GM12891 (cell line): ENCODE results near the gene NETO2.
"Not testable (repeated sequence)": the region's sequence is repeated elsewhere in the genome, so short reads cannot be mapped to it uniquely, and the experiment has no call there.

Source experiments
- DNase-seq: peaks from one replicate; pipeline ENCODE4 v3.0.0; 2011; ENCODE audit warnings: low spot score; ENCODE audit not compliant: insufficient read length
- FAIRE-seq: peaks from 2 replicates; lab custom pipeline; 2011; peaks lifted over from hg19 to GRCh38; lab: Jason Lieb, UNC
- PAX5 ChIP-seq: IDR thresholded peaks from 2 replicates; pipeline ENCODE4 v1.6.1; 2011; ENCODE audit warnings: low read length, moderate library complexity, mild to moderate bottlenecking; ENCODE audit not compliant: insufficient read depth, severe bottlenecking
- POLR2A ChIP-seq: IDR thresholded peaks from 2 replicates; pipeline ENCODE4 v1.6.1; 2011; ENCODE audit warnings: low read depth, low read length, control low read depth
- POLR2AphosphoS5 ChIP-seq: IDR thresholded peaks from 2 replicates; pipeline ENCODE4 v1.6.1; 2011; ENCODE audit warnings: low read depth, low read length, control low read depth
- POU2F2 ChIP-seq: IDR thresholded peaks from 2 replicates; pipeline ENCODE4 v1.6.1; 2011; ENCODE audit warnings: low read depth, mild to moderate bottlenecking, control low read depth, low read length, moderate library complexity
- SPI1 ChIP-seq: IDR thresholded peaks from 2 replicates; pipeline ENCODE4 v1.6.1; 2011; ENCODE audit warnings: low read depth, low read length, control low read depth
- TAF1 ChIP-seq: IDR thresholded peaks from 2 replicates; pipeline ENCODE4 v1.6.1; 2011; ENCODE audit warnings: low read depth, low read length, control low read depth

NETO2 gene

GRCh38 chr16:47150067-47150466 lies 6.3 kb upstream of the NETO2 start:
- no peak for FAIRE-seq
- no peak for DNase-seq
- TF ChIP-seq TAF1, result no peak
- TF ChIP-seq POLR2AphosphoS5, result no peak
- no peak for TF ChIP-seq PAX5
- no peak for TF ChIP-seq POLR2A
- TF ChIP-seq POU2F2, result no peak
- TF ChIP-seq SPI1, result no peak

GRCh38 chr16:47144559-47144877 lies 773 bp upstream of the NETO2 start:
- TF ChIP-seq POU2F2, result no peak
- no peak for TF ChIP-seq POLR2A
- no peak for TF ChIP-seq POLR2AphosphoS5
- no peak for TF ChIP-seq SPI1
- no peak for DNase-seq
- no peak for FAIRE-seq

GRCh38 chr16:47142821-47143676 lies 696 bp downstream of the NETO2 start:
- DNase-seq, result peak; percentile 74
- TF ChIP-seq TAF1, result no peak
- TF ChIP-seq SPI1, result no peak
- no peak for TF ChIP-seq PAX5
- no peak for TF ChIP-seq POLR2A
- no peak; the same call in 1 of the 2 replicates for TF ChIP-seq POLR2AphosphoS5
- TF ChIP-seq POU2F2, result no peak
- FAIRE-seq, result no peak

- FAIRE-seq, result no peak
- peak; percentile 19 for DNase-seq
- TF ChIP-seq PAX5, result no peak
- TF ChIP-seq POLR2AphosphoS5, result no peak
- peak; percentile 91 for TF ChIP-seq SPI1
- TF ChIP-seq POU2F2, result no peak
- TF ChIP-seq TAF1, result no peak
These were observed 1.3 kb downstream of the NETO2 start for GRCh38 chr16:47142486-47142820.

- FAIRE-seq (peak; percentile 97), DNase-seq (peak; percentile 51)
- TF ChIP-seq POLR2AphosphoS5 (no peak), TAF1 (no peak), POLR2A (0 out of 2 replicates have a peak, but pooled peaks have one; percentile 44), POU2F2 (no peak)
These were observed 1.8 kb downstream of the NETO2 start for GRCh38 chr16:47141773-47142485.

GRCh38 chr16:47140686-47141085 lies 3.1 kb downstream of the NETO2 start:
- FAIRE-seq, result no peak
- TF ChIP-seq TAF1 (no peak), SPI1 (no peak), POLR2A (no peak), PAX5 (no peak), POU2F2 (no peak), POLR2AphosphoS5 (no peak)
- no peak for DNase-seq

GRCh38 chr16:47139561-47140185 lies 4.1 kb downstream of the NETO2 start:
- DNase-seq (no peak), FAIRE-seq (no peak)
- TF ChIP-seq SPI1 (no peak), POU2F2 (no peak), TAF1 (no peak), PAX5 (no peak), POLR2AphosphoS5 (no peak), POLR2A (no peak)

GRCh38 chr16:47137925-47138324 lies 5.8 kb downstream of the NETO2 start:
- not testable (repeated sequence) for FAIRE-seq, DNase-seq

- TF ChIP-seq POLR2AphosphoS5, result no peak
- TF ChIP-seq SPI1, result no peak
- no peak for TF ChIP-seq POU2F2
- no peak for TF ChIP-seq POLR2A
- no peak for TF ChIP-seq PAX5
- TF ChIP-seq TAF1, result no peak
- DNase-seq (no peak), FAIRE-seq (no peak)
These were observed 7.5 kb downstream of the NETO2 start for GRCh38 chr16:47136099-47136842.

GRCh38 chr16:47134550-47134949 lies 9.2 kb downstream of the NETO2 start:
- FAIRE-seq, result no peak
- TF ChIP-seq POU2F2, result no peak
- no peak for TF ChIP-seq TAF1
- no peak for TF ChIP-seq SPI1
- no peak for TF ChIP-seq POLR2AphosphoS5
- TF ChIP-seq POLR2A, result no peak
- no peak for TF ChIP-seq PAX5
- DNase-seq, result no peak
